ENCODE results near the gene ATF6B. TPM values are rescaled to one million over a fixed set of nuclear protein-coding genes. Genes with fewer than 3 reads are reported as not detected.
A peak's percentile ranks its signal among the peaks of the same experiment; 100 is the strongest.

The ATF6B gene
- total and polyA plus RNA-seq, 2 of the 13 experiments (the other 11 are each of a cell fraction or from before 2014, with no cell fraction given) = 18.1 to 44.0 TPM

GRCh38 chr6:32087574-32088486 is 40.2 kb downstream of the ATF6B start (continued):
- TF ChIP-seq ZBTB25 (CRISPR knock-in tag; IDR thresholded peaks at IDR 0.05) (peak; percentile 70; the same call in 1 of the 2 replicates), ZNF781 (CRISPR knock-in tag; IDR thresholded peaks at IDR 0.05; ENCODE audit: borderline replicate concordance, not compliant biosample characterization) (no peak), ZNF543 (CRISPR knock-in tag; IDR thresholded peaks at IDR 0.05) (no peak), ZEB1 (IDR thresholded peaks at IDR 0.05; ENCODE audit: insufficient replicate concordance, low read depth) (no peak), NFATC3 (CRISPR knock-in tag; IDR thresholded peaks at IDR 0.05) (no peak), DDIT3 (CRISPR knock-in tag; IDR thresholded peaks at IDR 0.05) (no peak), CREB3 (CRISPR knock-in tag; IDR thresholded peaks at IDR 0.05) (no peak), POLR2A (IDR thresholded peaks at IDR 0.05; ENCODE audit: insufficient read depth in 1 of 2, low read depth in 2 of 2, low read length in 2 of 2) (no peak), ETV6 (CRISPR knock-in tag; conservative IDR thresholded peaks at IDR 0.05) (no peak), MNT (IDR thresholded peaks at IDR 0.05) (no peak), SKI (IDR thresholded peaks at IDR 0.05; ENCODE audit: partially characterized antibody) (peak; percentile 23), NFIC (IDR thresholded peaks at IDR 0.05; ENCODE audit: low read length) (no peak), ELF1 (CRISPR knock-in tag; IDR thresholded peaks at IDR 0.05) (peak; percentile 55; the same call in 1 of the 2 replicates), ZNF318 (CRISPR knock-in tag; IDR thresholded peaks at IDR 0.05) (no peak)

Measured in HepG2 (cell line).